ENCODE data around the gene SLC39A8.

The SLC39A8 gene

DNA sequence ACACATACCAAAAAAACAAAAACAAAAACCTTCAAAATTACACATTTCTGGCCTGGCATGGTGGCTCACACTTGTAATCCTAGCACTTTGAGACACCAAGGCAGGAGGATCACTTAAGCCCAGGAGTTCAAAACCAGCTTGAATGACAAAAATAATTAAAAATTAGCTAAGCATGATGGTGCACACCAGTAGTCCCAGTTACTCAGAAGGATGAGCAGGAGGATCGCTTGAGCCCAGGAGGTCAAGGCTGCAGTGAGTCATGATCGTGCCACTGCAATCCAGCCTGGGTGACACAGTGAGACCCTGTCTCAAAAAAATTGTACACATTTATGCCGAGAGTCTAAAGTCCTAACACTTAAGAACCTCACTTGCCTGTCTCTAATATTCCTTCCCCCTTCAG lies 18.3 kb downstream of the SLC39A8 start:
- POLR2A ChIA-PET, result no interaction called here
- Histone ChIP-seq H3K27me3 (replicated peaks in 2 of 5; ENCODE audit: control insufficient read depth in 4 of 5, insufficient read depth in 5 of 5, low read length in 4 of 5) (no peaks in the 10 kb centered on the region), H3K4me1 (ENCODE audit: control extremely low read depth in 1 of 4, control insufficient read depth in 4 of 4, insufficient read depth in 4 of 4, low read length in 3 of 4) (peaks cover 0 to 5% (median 3%) of the 10 kb centered on the region in 4 experiments), H3K4me3 (ENCODE audit: control insufficient read depth in 1 of 7, extremely low read depth in 1 of 7, insufficient read depth in 4 of 7, low read depth in 2 of 7, low read length in 6 of 7) (no peak overlapping the region), H3K9me3 (ENCODE audit: control extremely low read depth in 1 of 5, control insufficient read depth in 4 of 5, insufficient read depth in 2 of 5, low read depth in 1 of 5, low read length in 4 of 5) (no peaks in the 10 kb centered on the region), H3K27ac (ENCODE audit: insufficient read depth in 1 of 2, low read depth in 1 of 2, low read length in 2 of 2, poor library complexity in 1 of 2, severe bottlenecking in 2 of 2) (no peak overlapping the region), H3K36me3 (ENCODE audit: control insufficient read depth in 4 of 4, insufficient read depth in 4 of 4, low read length in 3 of 4) (peaks cover 0 to 10% (median 2%) of the 10 kb centered on the region in 4 experiments)
- WGBS (ENCODE audit: insufficient coverage), result 100% methylated on average over 2 of the region's 3 CpGs
- no peak for DNase-seq
- CTCF ChIA-PET, result no interaction called here

DNA sequence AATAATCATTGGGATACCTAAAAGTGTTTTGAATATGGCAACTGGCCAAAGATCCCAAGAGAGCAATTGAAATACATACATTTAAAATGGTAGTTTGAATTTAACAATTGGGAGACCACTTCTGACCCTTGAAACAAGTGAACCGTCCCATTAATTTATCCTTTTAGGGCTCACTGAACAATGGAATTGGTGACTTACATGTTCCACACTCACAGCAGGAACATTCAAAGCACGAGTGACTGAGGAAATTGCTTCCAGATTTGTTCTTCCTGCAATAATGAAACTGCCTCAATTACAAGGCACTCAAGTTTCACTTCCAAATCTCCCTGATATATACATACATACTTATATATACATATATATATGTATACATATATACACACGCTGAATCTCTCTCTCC lies 20.6 kb downstream of the SLC39A8 start:
- peaks cover 0 to 13% (median 5%) of the 10 kb centered on the region in 4 experiments for H3K36me3 ChIP-seq (ENCODE audit: control insufficient read depth in 4 of 4, insufficient read depth in 4 of 4, low read length in 3 of 4)
- CTCF ChIA-PET, result no interaction called here
- POLR2A ChIA-PET, result no interaction called here
- H3K4me3 ChIP-seq (ENCODE audit: control insufficient read depth in 1 of 7, extremely low read depth in 1 of 7, insufficient read depth in 4 of 7, low read depth in 2 of 7, low read length in 6 of 7), result no peak overlapping the region
- no peak for DNase-seq
- no peaks in the 10 kb centered on the region for H3K27me3 ChIP-seq (replicated peaks in 2 of 5; ENCODE audit: control insufficient read depth in 4 of 5, insufficient read depth in 5 of 5, low read length in 4 of 5)
- H3K9me3 ChIP-seq (ENCODE audit: control extremely low read depth in 1 of 5, control insufficient read depth in 4 of 5, insufficient read depth in 2 of 5, low read depth in 1 of 5, low read length in 4 of 5), result no peaks in the 10 kb centered on the region
- H3K4me1 ChIP-seq (ENCODE audit: control extremely low read depth in 1 of 4, control insufficient read depth in 4 of 4, insufficient read depth in 4 of 4, low read length in 3 of 4), result peaks cover 0 to 9% (median 6%) of the 10 kb centered on the region in 4 experiments
- WGBS (ENCODE audit: insufficient coverage), result 100% methylated on average over 1 of the region's 3 CpGs
- H3K27ac ChIP-seq (ENCODE audit: insufficient read depth in 1 of 2, low read depth in 1 of 2, low read length in 2 of 2, poor library complexity in 1 of 2, severe bottlenecking in 2 of 2), result no peak overlapping the region

DNA sequence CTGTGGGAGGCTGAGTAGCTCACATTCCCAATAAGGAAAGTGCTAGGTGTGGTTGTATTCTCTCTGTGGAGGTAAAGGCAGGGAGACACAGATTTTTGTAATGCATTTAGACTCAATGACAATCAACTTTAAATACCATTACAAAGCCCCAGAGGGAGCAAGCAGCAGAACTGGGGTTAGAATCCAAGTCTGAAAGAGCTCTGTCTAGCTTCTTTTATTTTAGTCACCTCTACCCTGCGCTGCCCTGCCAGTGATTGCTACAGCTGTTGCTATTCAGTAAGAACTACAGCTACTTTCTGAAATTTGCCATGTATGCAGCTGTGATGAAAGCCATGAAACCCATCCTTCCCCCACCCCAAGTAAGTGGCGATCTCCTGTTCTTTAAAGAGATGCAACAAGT lies 22.5 kb downstream of the SLC39A8 start:
- Histone ChIP-seq H3K27me3 (replicated peaks in 2 of 5; ENCODE audit: control insufficient read depth in 4 of 5, insufficient read depth in 5 of 5, low read length in 4 of 5) (no peaks in the 10 kb centered on the region), H3K4me3 (ENCODE audit: control insufficient read depth in 1 of 7, extremely low read depth in 1 of 7, insufficient read depth in 4 of 7, low read depth in 2 of 7, low read length in 6 of 7) (no peak overlapping the region), H3K4me1 (ENCODE audit: control extremely low read depth in 1 of 4, control insufficient read depth in 4 of 4, insufficient read depth in 4 of 4, low read length in 3 of 4) (peaks cover 0 to 9% (median 6%) of the 10 kb centered on the region in 4 experiments), H3K9me3 (ENCODE audit: control extremely low read depth in 1 of 5, control insufficient read depth in 4 of 5, insufficient read depth in 2 of 5, low read depth in 1 of 5, low read length in 4 of 5) (no peaks in the 10 kb centered on the region), H3K27ac (ENCODE audit: insufficient read depth in 1 of 2, low read depth in 1 of 2, low read length in 2 of 2, poor library complexity in 1 of 2, severe bottlenecking in 2 of 2) (no peak overlapping the region), H3K36me3 (ENCODE audit: control insufficient read depth in 4 of 4, insufficient read depth in 4 of 4, low read length in 3 of 4) (peaks cover 0 to 13% (median 5%) of the 10 kb centered on the region in 4 experiments)
- 100% methylated on average over 2 of the region's 2 CpGs for WGBS (ENCODE audit: insufficient coverage)
- no peak for DNase-seq
- POLR2A ChIA-PET, result interaction anchor here (1.1 kb wide), 1 partner anchor 8 kb away, joined by 3 read pairs; no protein-coding TSS in a partner anchor
- CTCF ChIA-PET, result interaction anchor here (1.0 to 2.0 kb wide), 4 partner anchors 9 to 82 kb away, joined by 3 to 5 read pairs (median 4); no protein-coding TSS in a partner anchor

DNA sequence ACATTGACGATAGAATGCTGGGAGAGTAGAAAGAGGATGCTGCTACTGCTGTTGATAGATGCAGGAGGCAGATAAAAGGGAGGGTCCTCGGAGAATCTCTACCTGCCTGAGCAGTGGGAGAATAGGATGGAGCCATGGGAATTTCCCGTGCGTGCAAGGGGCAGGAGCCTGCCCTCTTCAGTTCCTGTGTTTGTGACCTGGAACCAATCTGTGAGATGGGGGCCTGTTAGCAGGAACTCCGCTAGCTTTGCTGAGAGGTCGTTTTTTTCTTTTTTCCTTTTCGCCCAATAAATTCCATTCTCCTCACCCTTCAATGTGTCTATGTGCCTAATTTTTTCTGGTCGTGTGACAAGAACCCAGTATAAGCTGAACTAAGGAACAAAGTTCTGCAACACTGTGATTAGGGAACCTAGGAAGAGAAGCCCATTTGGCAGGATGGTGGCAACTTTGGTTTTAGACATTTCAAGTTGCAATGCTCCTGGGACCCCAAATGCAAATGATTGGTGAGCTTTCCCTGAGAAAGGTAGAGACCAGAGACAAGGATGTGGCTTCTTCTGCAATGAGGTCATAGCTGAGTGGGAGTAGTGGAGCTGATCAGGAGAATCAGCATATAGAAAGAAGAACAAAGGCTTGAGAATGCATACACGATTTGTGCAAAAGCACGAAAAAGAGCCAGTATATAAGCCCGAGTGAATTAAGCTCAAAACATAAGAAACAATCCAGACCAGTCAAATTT lies 23.9 kb downstream of the SLC39A8 start:
- peaks cover 0 to 9% (median 6%) of the 10 kb centered on the region in 4 experiments for H3K4me1 ChIP-seq (ENCODE audit: control extremely low read depth in 1 of 4, control insufficient read depth in 4 of 4, insufficient read depth in 4 of 4, low read length in 3 of 4)
- 96% methylated on average over 10 of the region's 11 CpGs for WGBS (ENCODE audit: insufficient coverage)
- H3K4me3 ChIP-seq (ENCODE audit: control insufficient read depth in 1 of 7, extremely low read depth in 1 of 7, insufficient read depth in 4 of 7, low read depth in 2 of 7, low read length in 6 of 7), result no peak overlapping the region
- no peak overlapping the region for H3K27ac ChIP-seq (ENCODE audit: insufficient read depth in 1 of 2, low read depth in 1 of 2, low read length in 2 of 2, poor library complexity in 1 of 2, severe bottlenecking in 2 of 2)
- H3K9me3 ChIP-seq (ENCODE audit: control extremely low read depth in 1 of 5, control insufficient read depth in 4 of 5, insufficient read depth in 2 of 5, low read depth in 1 of 5, low read length in 4 of 5), result no peaks in the 10 kb centered on the region
- CTCF ChIA-PET, result interaction anchor here (2.0 kb wide), 1 partner anchor 20 kb away, joined by 5 read pairs; no protein-coding TSS in a partner anchor
- no peaks in the 10 kb centered on the region for H3K27me3 ChIP-seq (replicated peaks in 2 of 5; ENCODE audit: control insufficient read depth in 4 of 5, insufficient read depth in 5 of 5, low read length in 4 of 5)
- POLR2A ChIA-PET, result interaction anchor here (1.1 kb wide), 1 partner anchor 9 kb away, joined by 3 read pairs; no protein-coding TSS in a partner anchor
- H3K36me3 ChIP-seq (ENCODE audit: control insufficient read depth in 4 of 4, insufficient read depth in 4 of 4, low read length in 3 of 4), result peaks cover 0 to 13% (median 6%) of the 10 kb centered on the region in 4 experiments
- no peak for DNase-seq

DNA sequence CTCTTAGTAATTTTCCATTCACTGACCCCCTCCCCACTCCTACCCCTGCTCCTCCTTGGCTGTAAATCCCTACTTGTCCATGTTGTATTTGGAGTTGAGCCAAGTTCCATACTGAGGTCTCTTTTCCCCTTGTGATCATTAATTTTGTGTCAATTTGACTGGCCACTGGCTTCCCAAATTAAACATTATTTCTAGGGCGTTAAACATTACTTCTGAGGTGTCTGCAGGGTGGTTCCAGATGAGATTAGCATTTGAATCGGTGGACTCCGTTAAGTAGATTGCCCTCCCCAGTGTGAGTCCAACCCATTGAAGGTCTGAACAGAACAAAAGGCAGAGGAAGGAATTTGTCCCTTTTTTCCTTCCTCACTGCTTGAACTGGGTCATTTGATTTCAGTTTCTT lies 25.7 kb downstream of the SLC39A8 start:
- H3K27me3 ChIP-seq (replicated peaks in 2 of 5; ENCODE audit: control insufficient read depth in 4 of 5, insufficient read depth in 5 of 5, low read length in 4 of 5), result no peaks in the 10 kb centered on the region
- 100% methylated on average over 3 of the region's 3 CpGs for WGBS (ENCODE audit: insufficient coverage)
- CTCF ChIA-PET, result no interaction called here
- no peak for DNase-seq
- H3K9me3 ChIP-seq (ENCODE audit: control extremely low read depth in 1 of 5, control insufficient read depth in 4 of 5, insufficient read depth in 2 of 5, low read depth in 1 of 5, low read length in 4 of 5), result no peaks in the 10 kb centered on the region
- no peak overlapping the region for H3K27ac ChIP-seq (ENCODE audit: insufficient read depth in 1 of 2, low read depth in 1 of 2, low read length in 2 of 2, poor library complexity in 1 of 2, severe bottlenecking in 2 of 2)
- peaks cover 4 to 13% (median 9%) of the 10 kb centered on the region in 4 experiments for H3K36me3 ChIP-seq (ENCODE audit: control insufficient read depth in 4 of 4, insufficient read depth in 4 of 4, low read length in 3 of 4)
- no peak overlapping the region for H3K4me3 ChIP-seq (ENCODE audit: control insufficient read depth in 1 of 7, extremely low read depth in 1 of 7, insufficient read depth in 4 of 7, low read depth in 2 of 7, low read length in 6 of 7)
- POLR2A ChIA-PET, result no interaction called here
- H3K4me1 ChIP-seq (ENCODE audit: control extremely low read depth in 1 of 4, control insufficient read depth in 4 of 4, insufficient read depth in 4 of 4, low read length in 3 of 4), result peaks cover 0 to 9% (median 6%) of the 10 kb centered on the region in 4 experiments

DNA sequence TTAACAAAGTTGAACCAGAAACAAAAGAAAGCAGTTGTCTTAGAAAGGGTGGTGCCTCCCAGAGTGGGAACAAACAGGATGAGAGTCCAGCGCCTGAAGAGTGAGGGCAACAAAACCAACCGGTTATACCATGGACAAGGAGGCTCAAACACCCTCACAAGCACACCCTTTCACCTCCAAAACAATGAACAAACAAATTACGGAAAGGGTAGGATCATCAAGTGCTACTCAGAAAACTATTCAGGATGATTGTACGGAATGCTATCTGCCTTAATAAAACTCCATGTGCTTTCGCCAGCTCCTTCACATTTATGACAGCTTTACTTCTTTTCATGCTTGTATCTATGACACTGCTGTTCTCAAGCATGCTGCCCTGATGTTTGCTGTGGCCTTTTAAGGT lies 26.8 kb downstream of the SLC39A8 start:
- CTCF ChIA-PET, result interaction anchor here (0.6 to 1.9 kb wide), 5 partner anchors 9 to 637 kb away, joined by 3 to 4 read pairs (median 3); no protein-coding TSS in a partner anchor
- 100% methylated on average over 4 of the region's 5 CpGs for WGBS (ENCODE audit: insufficient coverage)
- Histone ChIP-seq H3K27me3 (replicated peaks in 2 of 5; ENCODE audit: control insufficient read depth in 4 of 5, insufficient read depth in 5 of 5, low read length in 4 of 5) (no peaks in the 10 kb centered on the region), H3K4me1 (ENCODE audit: control extremely low read depth in 1 of 4, control insufficient read depth in 4 of 4, insufficient read depth in 4 of 4, low read length in 3 of 4) (peaks cover 0 to 9% (median 6%) of the 10 kb centered on the region in 4 experiments), H3K36me3 (ENCODE audit: control insufficient read depth in 4 of 4, insufficient read depth in 4 of 4, low read length in 3 of 4) (peaks cover 7 to 13% (median 13%) of the 10 kb centered on the region in 4 experiments), H3K4me3 (ENCODE audit: control insufficient read depth in 1 of 7, extremely low read depth in 1 of 7, insufficient read depth in 4 of 7, low read depth in 2 of 7, low read length in 6 of 7) (no peak overlapping the region), H3K27ac (ENCODE audit: insufficient read depth in 1 of 2, low read depth in 1 of 2, low read length in 2 of 2, poor library complexity in 1 of 2, severe bottlenecking in 2 of 2) (no peak overlapping the region), H3K9me3 (ENCODE audit: control extremely low read depth in 1 of 5, control insufficient read depth in 4 of 5, insufficient read depth in 2 of 5, low read depth in 1 of 5, low read length in 4 of 5) (no peaks in the 10 kb centered on the region)
- POLR2A ChIA-PET, result no interaction called here
- no peak for DNase-seq

DNA sequence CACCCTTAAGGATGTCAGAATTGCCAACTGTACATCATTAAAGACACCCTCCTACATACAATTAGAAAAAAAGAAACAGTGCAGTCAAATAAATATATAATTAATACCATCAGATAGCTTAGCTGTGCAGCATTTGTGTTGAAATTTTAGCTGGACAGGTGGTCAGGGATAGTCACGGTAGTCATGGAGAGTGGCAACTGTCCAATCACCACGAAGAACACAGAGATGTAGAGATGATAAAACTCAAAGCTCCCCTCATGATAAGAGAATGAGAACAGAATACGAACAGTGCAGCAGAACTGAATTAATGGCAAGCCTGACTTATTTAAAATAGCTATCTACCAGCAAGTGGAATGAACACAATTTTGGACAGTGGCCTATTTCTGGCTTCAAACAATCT lies 27.2 kb downstream of the SLC39A8 start:
- H3K27me3 ChIP-seq (replicated peaks in 2 of 5; ENCODE audit: control insufficient read depth in 4 of 5, insufficient read depth in 5 of 5, low read length in 4 of 5), result no peaks in the 10 kb centered on the region
- ChIA-PET POLR2A (no interaction called here), CTCF (interaction anchor here (0.6 to 1.9 kb wide), 4 partner anchors 8 to 636 kb away, joined by 3 to 4 read pairs (median 3); no protein-coding TSS in a partner anchor)
- DNase-seq, result no peak
- H3K36me3 ChIP-seq (ENCODE audit: control insufficient read depth in 4 of 4, insufficient read depth in 4 of 4, low read length in 3 of 4), result peaks cover 7 to 14% (median 12%) of the 10 kb centered on the region in 4 experiments
- H3K4me3 ChIP-seq (ENCODE audit: control insufficient read depth in 1 of 7, extremely low read depth in 1 of 7, insufficient read depth in 4 of 7, low read depth in 2 of 7, low read length in 6 of 7), result no peak overlapping the region
- 95% methylated on average over 3 of the region's 3 CpGs for WGBS (ENCODE audit: insufficient coverage)
- H3K27ac ChIP-seq (ENCODE audit: insufficient read depth in 1 of 2, low read depth in 1 of 2, low read length in 2 of 2, poor library complexity in 1 of 2, severe bottlenecking in 2 of 2), result no peak overlapping the region
- peaks cover 0 to 9% (median 6%) of the 10 kb centered on the region in 4 experiments for H3K4me1 ChIP-seq (ENCODE audit: control extremely low read depth in 1 of 4, control insufficient read depth in 4 of 4, insufficient read depth in 4 of 4, low read length in 3 of 4)
- H3K9me3 ChIP-seq (ENCODE audit: control extremely low read depth in 1 of 5, control insufficient read depth in 4 of 5, insufficient read depth in 2 of 5, low read depth in 1 of 5, low read length in 4 of 5), result no peaks in the 10 kb centered on the region
